ENCODE results near the gene INF2.
"Not testable (repeated sequence)": the region's sequence is repeated elsewhere in the genome, so short reads cannot be mapped to it uniquely, and the experiment has no call there.

Gene INF2

GRCh38 chr14:104689109-104689880 lies at the start of gene INF2:
Gene INF2, plus strand, starts transcription at chr14:104689618. Its CDS starts 11,748 bp downstream, at chr14:104701366.
- DNase-seq = peak; percentile 29

- DNase-seq = peak; percentile 74
Observed at GRCh38 chr14:104639885-104640548, 49.4 kb upstream of the INF2 start.

- DNase-seq = no peak
Observed at GRCh38 chr14:104640681-104641080, 48.7 kb upstream of the INF2 start.

- no peak for DNase-seq
Observed at GRCh38 chr14:104641753-104642539, 47.5 kb upstream of the INF2 start.

- DNase-seq = no peak
Observed at GRCh38 chr14:104642540-104642868, 46.9 kb upstream of the INF2 start.

- no peak for DNase-seq
Observed at GRCh38 chr14:104643306-104643705, 46.1 kb upstream of the INF2 start.

- no peak for DNase-seq
Observed at GRCh38 chr14:104644091-104644635, 45.3 kb upstream of the INF2 start.

GRCh38 chr14:104644656-104645378 lies 44.6 kb upstream of the INF2 start:
- no peak for DNase-seq

- DNase-seq = no peak
Observed at GRCh38 chr14:104647467-104648043, 41.9 kb upstream of the INF2 start.

GRCh38 chr14:104650057-104650980 lies 39.1 kb upstream of the INF2 start:
- DNase-seq = peak; percentile 50

- no peak for DNase-seq
Observed at GRCh38 chr14:104650981-104651875, 38.2 kb upstream of the INF2 start.

- DNase-seq = no peak
Observed at GRCh38 chr14:104651876-104652260, 37.5 kb upstream of the INF2 start.

- no peak for DNase-seq
Observed at GRCh38 chr14:104652386-104652785, 37.0 kb upstream of the INF2 start.

GRCh38 chr14:104653130-104653920 lies 36.1 kb upstream of the INF2 start:
- not testable (repeated sequence) for DNase-seq

- DNase-seq = no peak
Observed at GRCh38 chr14:104654119-104654518, 35.3 kb upstream of the INF2 start.

- no peak for DNase-seq
Observed at GRCh38 chr14:104655128-104655848, 34.1 kb upstream of the INF2 start.

- peak; percentile 81 for DNase-seq
Observed at GRCh38 chr14:104656014-104656714, 33.3 kb upstream of the INF2 start.

GRCh38 chr14:104657101-104657524 lies 32.3 kb upstream of the INF2 start:
- peak; percentile 28 for DNase-seq

Measured in NCI-H2171 treated with DMSO at 0.1 percent for 48 hours (cell line).